Measurements from ENCODE around the gene MLEC. TPM values are rescaled to one million over a fixed set of nuclear protein-coding genes. Genes with fewer than 3 reads are reported as not detected.

MLEC gene
- polyA plus RNA-seq, 3 donors = 172 to 190 (median 187) TPM

GRCh38 chr12:120685522-120685921, 1.4 kb upstream of the MLEC start:
- DNase-seq (ENCODE audit: extremely low read depth in 1 of 11, low read depth in 9 of 11, low spot score in 4 of 11) = no peak

- DNase-seq (ENCODE audit: extremely low read depth in 1 of 11, low read depth in 9 of 11, low spot score in 4 of 11) = peak; percentile 93 to 97 (median 95)
Observed at GRCh38 chr12:120686151-120686689, 729 bp upstream of the MLEC start.

- DNase-seq (ENCODE audit: extremely low read depth in 1 of 11, low read depth in 9 of 11, low spot score in 4 of 11) = no peak
Observed at GRCh38 chr12:120687578-120688289, 785 bp downstream of the MLEC start.

- no peak for DNase-seq (ENCODE audit: extremely low read depth in 1 of 11, low read depth in 9 of 11, low spot score in 4 of 11)
Observed at GRCh38 chr12:120688527-120689071, 1.6 kb downstream of the MLEC start.

GRCh38 chr12:120689397-120690082, 2.6 kb downstream of the MLEC start:
- DNase-seq (ENCODE audit: extremely low read depth in 1 of 11, low read depth in 9 of 11, low spot score in 4 of 11) = no peak

- no peak for DNase-seq (ENCODE audit: extremely low read depth in 1 of 11, low read depth in 9 of 11, low spot score in 4 of 11)
Observed at GRCh38 chr12:120690083-120690450, 3.1 kb downstream of the MLEC start.

- no peak for DNase-seq (ENCODE audit: extremely low read depth in 1 of 11, low read depth in 9 of 11, low spot score in 4 of 11)
Observed at GRCh38 chr12:120690978-120691377, 4.0 kb downstream of the MLEC start.

- DNase-seq (ENCODE audit: extremely low read depth in 1 of 11, low read depth in 9 of 11, low spot score in 4 of 11) = no peak
Observed at GRCh38 chr12:120692524-120693033, 5.6 kb downstream of the MLEC start.

GRCh38 chr12:120693848-120694247, 6.9 kb downstream of the MLEC start:
- no peak for DNase-seq (ENCODE audit: extremely low read depth in 1 of 11, low read depth in 9 of 11, low spot score in 4 of 11)

GRCh38 chr12:120696626-120697025, 9.7 kb downstream of the MLEC start:
- DNase-seq (ENCODE audit: extremely low read depth in 1 of 11, low read depth in 9 of 11, low spot score in 4 of 11) = no peak

GRCh38 chr12:120697344-120697743, 10.4 kb downstream of the MLEC start:
- no peak for DNase-seq (ENCODE audit: extremely low read depth in 1 of 11, low read depth in 9 of 11, low spot score in 4 of 11)

- DNase-seq (ENCODE audit: extremely low read depth in 1 of 11, low read depth in 9 of 11, low spot score in 4 of 11) = no peak
Observed at GRCh38 chr12:120698665-120699064, 11.7 kb downstream of the MLEC start.

- no peak for DNase-seq (ENCODE audit: extremely low read depth in 1 of 11, low read depth in 9 of 11, low spot score in 4 of 11)
Observed at GRCh38 chr12:120699553-120699952, 12.6 kb downstream of the MLEC start.

GRCh38 chr12:120700886-120701285, 13.9 kb downstream of the MLEC start:
- no peak for DNase-seq (ENCODE audit: extremely low read depth in 1 of 11, low read depth in 9 of 11, low spot score in 4 of 11)

GRCh38 chr12:120702637-120703036, 15.7 kb downstream of the MLEC start:
- no peak for DNase-seq (ENCODE audit: extremely low read depth in 1 of 11, low read depth in 9 of 11, low spot score in 4 of 11)

- no peak for DNase-seq (ENCODE audit: extremely low read depth in 1 of 11, low read depth in 9 of 11, low spot score in 4 of 11)
Observed at GRCh38 chr12:120703311-120703942, 16.5 kb downstream of the MLEC start.

- no peak for DNase-seq (ENCODE audit: extremely low read depth in 1 of 11, low read depth in 9 of 11, low spot score in 4 of 11)
Observed at GRCh38 chr12:120705618-120706017, 18.7 kb downstream of the MLEC start.

GRCh38 chr12:120706029-120706428, 19.1 kb downstream of the MLEC start:
- no peak for DNase-seq (ENCODE audit: extremely low read depth in 1 of 11, low read depth in 9 of 11, low spot score in 4 of 11)

GRCh38 chr12:120708651-120709050, 21.7 kb downstream of the MLEC start:
- no peak for DNase-seq (ENCODE audit: extremely low read depth in 1 of 11, low read depth in 9 of 11, low spot score in 4 of 11)
